Activated T-helper 1 cell treated with Interleukin-2 at 50 U/mL for 16 hours (primary cell): Measurements from ENCODE around the gene KIFC3.

Source experiments
- DNase-seq: peaks from one replicate; pipeline ENCODE4 v3.0.0-alpha.2; 2020; ENCODE audit warnings: low read depth

Gene KIFC3

GRCh38 chr16:57765160-57765728 is 37.0 kb downstream of the KIFC3 start:
- no peak for DNase-seq

GRCh38 chr16:57764341-57765159 is 37.7 kb downstream of the KIFC3 start:
- no peak for DNase-seq

GRCh38 chr16:57764006-57764340 is 38.3 kb downstream of the KIFC3 start:
- no peak for DNase-seq

GRCh38 chr16:57763285-57764005 is 38.8 kb downstream of the KIFC3 start:
- DNase-seq: no peak

GRCh38 chr16:57762365-57763040 is 39.8 kb downstream of the KIFC3 start:
- no peak for DNase-seq

GRCh38 chr16:57761957-57762356 is 40.3 kb downstream of the KIFC3 start:
- DNase-seq: no peak

GRCh38 chr16:57761301-57761700 is 41.0 kb downstream of the KIFC3 start:
- no peak for DNase-seq

- no peak for DNase-seq
Observed at GRCh38 chr16:57760357-57761160, 41.7 kb downstream of the KIFC3 start.

GRCh38 chr16:57759541-57760356 is 42.5 kb downstream of the KIFC3 start:
- no peak for DNase-seq

GRCh38 chr16:57759131-57759530 is 43.2 kb downstream of the KIFC3 start:
- no peak for DNase-seq

GRCh38 chr16:57758331-57759117 is 43.8 kb downstream of the KIFC3 start:
- DNase-seq: no peak

- DNase-seq: no peak
Observed at GRCh38 chr16:57757883-57758282, 44.4 kb downstream of the KIFC3 start.

- DNase-seq: peak; percentile 78
Observed at GRCh38 chr16:57757326-57757786, 44.9 kb downstream of the KIFC3 start.

- DNase-seq: no peak
Observed at GRCh38 chr16:57756424-57757325, 45.6 kb downstream of the KIFC3 start.

GRCh38 chr16:57755726-57756423 is 46.4 kb downstream of the KIFC3 start:
- DNase-seq: no peak

GRCh38 chr16:57755061-57755684 is 47.1 kb downstream of the KIFC3 start:
- no peak for DNase-seq

- no peak for DNase-seq
Observed at GRCh38 chr16:57754354-57755060, 47.8 kb downstream of the KIFC3 start.
